Measurements from ENCODE around the gene L3MBTL4.

The L3MBTL4 gene

GRCh38 chr18:5967007-5967406 is 447.7 kb downstream of the L3MBTL4 start:
- DNase-seq (ENCODE audit: low read depth in 1 of 2, low spot score in 1 of 2) = no peak

GRCh38 chr18:5966514-5966913 is 448.2 kb downstream of the L3MBTL4 start:
- no peak for DNase-seq (ENCODE audit: low read depth in 1 of 2, low spot score in 1 of 2)

GRCh38 chr18:5964996-5965395 is 449.7 kb downstream of the L3MBTL4 start:
- DNase-seq (ENCODE audit: low read depth in 1 of 2, low spot score in 1 of 2) = no peak

GRCh38 chr18:5964596-5964995 is 450.1 kb downstream of the L3MBTL4 start:
- DNase-seq (ENCODE audit: low read depth in 1 of 2, low spot score in 1 of 2) = no peak

GRCh38 chr18:5964108-5964507 is 450.6 kb downstream of the L3MBTL4 start:
- DNase-seq (ENCODE audit: low read depth in 1 of 2, low spot score in 1 of 2) = no peak

GRCh38 chr18:5963267-5963666 is 451.4 kb downstream of the L3MBTL4 start:
- DNase-seq (ENCODE audit: low read depth in 1 of 2, low spot score in 1 of 2) = no peak

GRCh38 chr18:5962362-5962761 is 452.3 kb downstream of the L3MBTL4 start:
- no peak for DNase-seq (ENCODE audit: low read depth in 1 of 2, low spot score in 1 of 2)

- DNase-seq (ENCODE audit: low read depth in 1 of 2, low spot score in 1 of 2) = no peak
Observed at GRCh38 chr18:5961828-5962150, 452.9 kb downstream of the L3MBTL4 start.

GRCh38 chr18:5961097-5961827 is 453.4 kb downstream of the L3MBTL4 start:
- no peak for DNase-seq (ENCODE audit: low read depth in 1 of 2, low spot score in 1 of 2)

GRCh38 chr18:5958822-5959221 is 455.9 kb downstream of the L3MBTL4 start:
- DNase-seq (ENCODE audit: low read depth in 1 of 2, low spot score in 1 of 2) = no peak

- DNase-seq (ENCODE audit: low read depth in 1 of 2, low spot score in 1 of 2) = no peak
Observed at GRCh38 chr18:5955861-5956260, 458.9 kb downstream of the L3MBTL4 start.

GRCh38 chr18:5951515-5952091 is 463.1 kb downstream of the L3MBTL4 start:
- no peak for DNase-seq (ENCODE audit: low read depth in 1 of 2, low spot score in 1 of 2)

- no peak for DNase-seq (ENCODE audit: low read depth in 1 of 2, low spot score in 1 of 2)
Observed at GRCh38 chr18:5948781-5949180, 465.9 kb downstream of the L3MBTL4 start.

- DNase-seq (ENCODE audit: low read depth in 1 of 2, low spot score in 1 of 2) = no peak
Observed at GRCh38 chr18:5948237-5948636, 466.5 kb downstream of the L3MBTL4 start.

GRCh38 chr18:5944448-5944847 is 470.3 kb downstream of the L3MBTL4 start:
- DNase-seq (ENCODE audit: low read depth in 1 of 2, low spot score in 1 of 2) = no peak

- no peak for DNase-seq (ENCODE audit: low read depth in 1 of 2, low spot score in 1 of 2)
Observed at GRCh38 chr18:5943514-5943913, 471.2 kb downstream of the L3MBTL4 start.

GRCh38 chr18:5942591-5942990 is 472.1 kb downstream of the L3MBTL4 start:
- no peak for DNase-seq (ENCODE audit: low read depth in 1 of 2, low spot score in 1 of 2)

- DNase-seq (ENCODE audit: low read depth in 1 of 2, low spot score in 1 of 2) = no peak
Observed at GRCh38 chr18:5941890-5942289, 472.8 kb downstream of the L3MBTL4 start.

GRCh38 chr18:5939801-5940667 is 474.7 kb downstream of the L3MBTL4 start:
- no peak for DNase-seq (ENCODE audit: low read depth in 1 of 2, low spot score in 1 of 2)

GRCh38 chr18:5937795-5938194 is 476.9 kb downstream of the L3MBTL4 start:
- DNase-seq (ENCODE audit: low read depth in 1 of 2, low spot score in 1 of 2) = no peak

GRCh38 chr18:5937121-5937520 is 477.6 kb downstream of the L3MBTL4 start:
- no peak for DNase-seq (ENCODE audit: low read depth in 1 of 2, low spot score in 1 of 2)

GRCh38 chr18:5930789-5931188 is 483.9 kb downstream of the L3MBTL4 start:
- no peak for DNase-seq (ENCODE audit: low read depth in 1 of 2, low spot score in 1 of 2)
